Skin epidermis (tissue), 12 donors: ENCODE data around the gene METTL24.
A peak's percentile ranks its signal among the peaks of the same experiment; 100 is the strongest.
"Not testable (repeated sequence)": the region's sequence is repeated elsewhere in the genome, so short reads cannot be mapped to it uniquely, and the experiment has no call there.

Experiments
- H3K27ac ChIP-seq, 21 experiments: fragments of 200-600 bp; sonication (generic) in 11 of 21; one replicate each; pipeline ENCODE4 v1.5.0; 2020; ENCODE audit warnings: mild to moderate bottlenecking in 3 of 21, inconsistent platforms in 2 of 21, moderate library complexity in 2 of 21
- H3K4me3 ChIP-seq, 7 experiments: fragments of 200-600 bp; sonication (generic) in 2 of 7; one replicate each; pipeline ENCODE4 v1.5.0; 2020; ENCODE audit warnings: inconsistent platforms in 2 of 7, mild to moderate bottlenecking in 2 of 7, moderate library complexity in 1 of 7

The METTL24 gene

GRCh38 chr6:110285306-110286060 lies 72.7 kb downstream of the METTL24 start:
- Histone ChIP-seq H3K4me3 (no peak overlapping the region), H3K27ac (peak overlapping the region in 2 of 21 experiments; percentile 14 to 30)

DNA sequence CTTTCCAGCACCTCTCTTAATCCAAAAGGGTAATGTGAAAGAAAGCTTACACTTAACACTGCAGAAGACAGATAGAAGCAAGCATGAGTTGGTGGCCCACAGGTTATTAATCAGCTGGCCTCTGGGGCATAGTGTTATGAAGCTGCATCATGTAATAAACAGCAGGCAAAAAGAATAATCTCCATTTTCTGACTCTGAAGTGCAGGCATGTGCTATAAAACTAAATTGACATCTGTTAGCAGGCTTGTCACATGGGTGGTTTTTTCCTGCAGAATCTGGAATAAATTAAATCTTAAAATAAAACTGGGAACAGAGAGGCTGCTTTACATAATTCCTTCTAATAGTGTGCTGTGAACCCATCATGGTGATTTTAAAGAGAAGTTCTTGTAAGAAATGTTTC lies 73.3 kb downstream of the METTL24 start:
- H3K4me3 ChIP-seq, result no peak overlapping the region
- peak overlapping the region in 1 of 21 experiments; percentile 30 for H3K27ac ChIP-seq

DNA sequence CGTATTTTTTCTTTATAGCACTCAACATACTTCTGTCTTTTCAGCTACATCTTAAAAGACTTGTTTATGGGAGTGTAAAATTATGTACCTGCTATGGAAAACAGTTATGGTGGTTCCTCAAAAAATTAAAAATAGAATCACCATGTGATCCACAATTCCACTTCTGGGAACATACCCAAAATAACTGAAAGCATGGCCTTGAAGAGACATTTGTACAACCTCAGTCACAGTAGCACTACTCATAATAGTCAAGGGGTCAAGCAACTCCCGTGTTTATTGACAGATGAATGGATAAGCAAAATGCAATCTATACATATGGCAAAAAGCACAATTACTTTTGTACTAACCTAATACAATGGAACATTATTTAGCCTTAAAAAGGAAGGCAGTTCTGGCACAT lies 74.5 kb downstream of the METTL24 start:
- Histone ChIP-seq H3K27ac (no peak overlapping the region), H3K4me3 (no peak overlapping the region)

DNA sequence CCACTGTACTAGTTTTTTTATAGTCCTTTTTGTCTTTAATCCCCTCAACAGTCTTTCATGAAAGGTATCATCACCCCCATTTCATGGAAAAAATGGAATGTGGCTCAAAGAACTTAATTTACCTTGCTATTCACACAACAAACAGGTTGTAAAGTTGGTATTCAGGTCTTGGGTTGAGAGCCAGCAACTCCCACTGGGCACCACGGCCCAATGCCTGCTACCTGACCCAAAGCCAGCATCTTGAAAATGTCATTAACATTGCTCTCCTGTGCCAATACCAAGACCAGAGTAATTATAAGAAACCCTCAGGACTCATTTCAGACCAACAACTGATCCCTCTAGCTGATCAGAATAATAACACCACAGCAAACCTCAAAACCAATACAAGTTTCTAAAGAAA lies 75.7 kb downstream of the METTL24 start:
- Histone ChIP-seq H3K4me3 (no peak overlapping the region), H3K27ac (no peak overlapping the region)

GRCh38 chr6:110277100-110277665 lies 81.0 kb downstream of the METTL24 start:
- H3K4me3 ChIP-seq, result no peak overlapping the region
- no peak overlapping the region for H3K27ac ChIP-seq

DNA sequence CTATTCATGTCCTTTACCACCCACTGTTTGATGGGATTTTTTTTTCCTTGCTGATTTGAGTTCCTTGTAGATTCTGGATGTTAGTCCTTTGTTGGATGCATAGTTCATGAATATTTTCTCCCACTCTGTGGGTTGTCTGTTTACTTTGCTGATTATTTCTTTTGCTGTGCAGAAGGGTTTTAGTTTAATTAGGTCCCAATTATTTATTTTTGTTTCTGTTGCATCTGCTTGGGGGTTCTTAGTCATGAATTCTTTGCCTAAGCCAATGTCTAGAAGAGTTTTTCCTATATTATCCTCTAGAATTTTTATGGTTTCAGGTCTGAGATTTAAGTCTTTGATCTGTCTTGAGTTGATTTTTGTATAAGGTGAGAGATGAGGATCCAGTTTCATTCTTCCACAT lies 85.4 kb downstream of the METTL24 start:
- not testable (repeated sequence) for H3K4me3 ChIP-seq, H3K27ac ChIP-seq

DNA sequence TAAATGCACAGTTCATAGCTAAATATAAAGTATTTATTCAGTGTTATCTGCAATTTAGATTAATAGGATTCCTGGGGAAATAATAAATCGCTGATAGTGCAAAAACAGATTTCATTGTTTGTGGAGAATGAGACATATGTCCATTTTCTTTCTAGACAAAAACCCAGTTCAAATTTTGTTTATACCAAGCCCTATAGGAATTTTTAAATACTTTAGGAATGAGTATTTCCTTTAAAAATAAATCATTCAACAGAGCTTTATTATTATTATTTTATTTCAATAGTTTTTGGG lies 86.5 kb downstream of the METTL24 start:
- Histone ChIP-seq H3K4me3 (no peak overlapping the region), H3K27ac (no peak overlapping the region)

DNA sequence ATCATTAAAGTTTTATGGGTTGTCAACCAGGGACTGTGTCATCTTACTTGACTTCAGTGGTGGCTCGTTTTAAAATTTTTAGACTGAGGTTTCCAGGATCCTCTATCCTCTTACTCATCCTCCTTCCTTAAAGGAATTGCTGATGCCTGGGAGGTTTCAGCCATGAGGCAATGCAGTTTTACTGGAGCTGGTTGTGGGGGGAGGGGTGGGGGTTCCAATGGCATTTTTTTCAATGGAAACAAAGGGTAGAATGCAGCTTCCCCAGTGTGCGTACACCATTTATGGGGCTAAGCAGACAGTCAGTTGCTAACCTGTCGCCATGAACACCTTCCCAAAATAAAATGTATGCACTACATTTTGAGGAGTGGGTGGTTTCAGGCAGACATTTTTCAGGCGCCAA lies 88.0 kb downstream of the METTL24 start:
- Histone ChIP-seq H3K27ac (no peak overlapping the region), H3K4me3 (no peak overlapping the region)

DNA sequence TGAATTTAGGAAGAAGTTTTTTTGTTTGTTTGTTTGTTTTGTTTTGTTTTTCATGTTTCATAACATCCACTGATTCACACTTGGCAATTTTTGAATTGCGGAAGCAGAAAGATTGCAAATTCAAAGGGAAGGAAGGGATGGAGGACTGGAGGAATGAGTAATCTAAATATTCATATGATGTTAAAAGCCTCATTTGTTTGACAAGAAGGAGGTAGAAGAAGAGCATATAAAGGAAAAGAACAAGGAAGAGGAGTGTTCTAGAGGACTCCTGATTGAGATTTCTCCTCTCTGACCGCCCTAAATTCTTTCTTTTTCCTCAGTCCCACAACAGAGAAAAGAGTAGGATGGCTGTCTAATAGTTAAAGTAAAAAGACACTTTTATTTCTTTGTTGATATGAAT lies 88.5 kb downstream of the METTL24 start:
- Histone ChIP-seq H3K4me3 (no peak overlapping the region), H3K27ac (no peak overlapping the region)

DNA sequence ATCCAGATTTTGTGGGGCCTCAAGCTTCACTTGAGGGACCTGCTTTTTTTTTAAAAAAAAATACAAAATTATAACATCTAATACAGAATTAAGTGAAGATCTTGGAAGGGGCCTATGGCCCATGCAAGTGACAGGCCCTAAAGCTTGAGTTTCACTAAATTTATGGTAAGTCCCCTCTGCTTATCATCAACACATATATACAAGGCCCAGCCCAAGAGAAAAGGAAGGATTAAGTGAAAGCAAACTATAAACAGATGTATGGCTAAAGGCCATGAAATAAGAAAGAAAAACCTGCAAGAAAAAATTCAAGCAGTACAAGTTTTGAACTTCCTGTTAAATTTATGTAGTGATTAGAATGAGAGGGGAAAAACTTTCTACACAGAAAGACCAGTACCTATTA lies 91.2 kb downstream of the METTL24 start:
- no peak overlapping the region for H3K4me3 ChIP-seq
- H3K27ac ChIP-seq, result no peak overlapping the region

- Histone ChIP-seq H3K4me3 (no peak overlapping the region), H3K27ac (no peak overlapping the region)
Measured at GRCh38 chr6:110265273-110265672, 92.9 kb downstream of the METTL24 start.

- Histone ChIP-seq H3K27ac (no peak overlapping the region), H3K4me3 (no peak overlapping the region)
Measured at GRCh38 chr6:110256366-110256765, 101.8 kb downstream of the METTL24 start.

DNA sequence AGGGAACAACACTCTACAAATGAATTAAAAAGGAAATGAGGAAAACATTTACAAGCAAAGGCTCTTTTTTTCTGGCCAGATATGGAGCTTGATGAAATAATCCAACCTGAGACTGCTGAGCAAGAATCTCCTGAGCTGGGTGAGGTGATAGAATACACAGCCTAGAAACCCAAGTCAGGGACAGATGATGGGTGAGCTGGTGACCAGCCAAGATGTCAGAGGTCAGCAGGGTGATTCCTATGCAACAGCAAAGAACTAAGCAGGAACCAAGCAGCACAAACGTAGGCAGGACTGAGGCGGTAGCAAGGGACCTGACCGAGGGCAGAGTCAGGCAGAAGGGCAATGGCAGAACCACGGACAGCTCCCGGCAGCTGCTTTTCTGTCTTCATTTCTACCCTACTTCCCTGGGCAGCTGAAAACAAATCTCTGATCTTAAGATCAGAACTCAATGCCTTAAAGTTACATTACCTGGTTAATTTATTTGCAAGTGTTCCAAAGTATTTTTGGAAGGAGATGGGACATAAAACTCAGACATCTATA lies 102.9 kb downstream of the METTL24 start:
- Histone ChIP-seq H3K4me3 (no peak overlapping the region), H3K27ac (no peak overlapping the region)

- Histone ChIP-seq H3K27ac (no peak overlapping the region), H3K4me3 (no peak overlapping the region)
Measured at GRCh38 chr6:110250838-110251237, 107.3 kb downstream of the METTL24 start.

- H3K4me3 ChIP-seq, result no peak overlapping the region
- no peak overlapping the region for H3K27ac ChIP-seq
Measured at GRCh38 chr6:110250058-110250457, 108.1 kb downstream of the METTL24 start.

- no peak overlapping the region for H3K27ac ChIP-seq
- no peak overlapping the region for H3K4me3 ChIP-seq
Measured at GRCh38 chr6:110246900-110247546, 111.1 kb downstream of the METTL24 start.

DNA sequence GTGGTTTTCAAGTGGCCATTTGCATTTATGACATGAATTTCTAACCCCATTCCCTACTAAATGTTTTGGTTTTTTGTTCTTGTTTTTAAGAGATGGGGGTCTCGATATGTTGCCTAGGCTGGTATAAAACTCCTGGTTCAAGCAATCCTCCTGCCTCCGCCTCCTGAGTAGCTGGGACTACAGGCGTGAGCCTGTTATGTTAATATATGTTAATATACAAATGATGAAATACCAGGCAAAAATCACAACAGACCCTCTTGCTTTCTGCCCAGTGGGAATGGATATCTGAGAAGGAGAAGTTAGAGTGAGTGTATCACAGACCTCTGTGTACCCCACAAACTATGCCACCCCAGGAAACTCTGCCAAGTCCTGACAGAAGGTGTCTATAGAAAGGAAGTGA lies 111.8 kb downstream of the METTL24 start:
- Histone ChIP-seq H3K4me3 (no peak overlapping the region), H3K27ac (no peak overlapping the region)

GRCh38 chr6:110244621-110245020 lies 113.5 kb downstream of the METTL24 start:
- H3K27ac ChIP-seq, result not testable (repeated sequence)

DNA sequence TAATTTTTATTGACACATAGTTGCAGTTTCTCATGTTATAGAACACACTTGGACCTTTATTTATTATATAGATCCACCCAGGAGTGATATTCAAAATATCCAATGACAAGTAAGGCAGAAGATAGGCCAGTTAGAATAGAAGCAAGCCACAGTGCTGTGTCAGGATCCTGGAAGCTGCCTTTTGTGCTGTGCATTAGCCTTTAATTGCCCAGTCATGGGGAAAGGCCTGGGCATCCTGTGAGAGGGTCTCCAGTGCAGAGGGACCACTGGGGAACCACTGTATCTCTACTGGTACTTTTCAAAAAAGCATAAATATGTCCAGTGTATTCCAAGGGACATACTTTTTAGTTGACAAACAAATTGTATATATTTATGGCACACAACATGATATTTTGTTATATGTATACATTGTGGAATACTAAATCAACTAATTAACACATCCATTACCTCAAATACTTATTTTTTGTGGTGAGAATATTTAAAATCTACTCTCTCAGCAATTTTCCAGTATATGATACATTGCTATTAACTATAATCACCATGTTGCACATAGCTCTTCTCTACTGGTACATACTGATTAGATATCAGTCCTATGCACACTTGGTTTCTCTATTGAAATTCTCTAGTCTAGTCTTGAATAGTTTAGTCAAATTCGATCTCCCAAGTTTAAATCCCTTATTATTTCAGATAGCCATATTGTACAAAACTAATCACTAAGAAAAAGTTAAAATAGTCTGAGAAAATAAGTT lies 118.4 kb downstream of the METTL24 start:
- H3K4me3 ChIP-seq, result no peak overlapping the region

More at GRCh38 chr6:110244621-110245020, 113.5 kb downstream of the METTL24 start:
- H3K4me3 ChIP-seq, result not testable (repeated sequence)

DNA sequence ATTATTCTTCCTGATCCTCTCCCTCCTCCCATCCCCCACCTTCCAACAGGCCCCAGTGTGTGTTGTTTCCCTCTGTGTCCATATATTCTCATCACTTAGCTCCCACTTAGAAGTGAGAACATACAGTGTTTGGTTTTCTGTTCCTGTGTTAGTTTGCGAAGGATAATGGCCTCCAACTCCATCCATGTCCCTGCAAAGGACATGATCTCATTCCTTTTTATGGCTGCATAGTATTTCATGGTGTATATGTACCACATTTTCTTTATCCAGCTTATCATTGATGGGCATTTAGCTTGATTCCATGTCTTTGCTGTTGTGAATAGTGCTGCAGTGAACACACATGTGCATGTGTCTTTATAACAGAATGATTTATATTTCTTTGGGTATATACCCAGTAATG lies 122.1 kb downstream of the METTL24 start:
- not testable (repeated sequence) for H3K4me3 ChIP-seq, H3K27ac ChIP-seq

More for the DNA sequence above, 118.4 kb downstream of the METTL24 start:
- no peak overlapping the region for H3K27ac ChIP-seq
